ENCODE results near the gene HEPN1.
A peak's percentile ranks its signal among the peaks of the same experiment; 100 is the strongest.
"Not testable (repeated sequence)": the region's sequence is repeated elsewhere in the genome, so short reads cannot be mapped to it uniquely, and the experiment has no call there.

HEPN1 gene

GRCh38 chr11:124944565-124944964, 25.5 kb downstream of the HEPN1 start:
- DNase-seq, result no peak

DNA sequence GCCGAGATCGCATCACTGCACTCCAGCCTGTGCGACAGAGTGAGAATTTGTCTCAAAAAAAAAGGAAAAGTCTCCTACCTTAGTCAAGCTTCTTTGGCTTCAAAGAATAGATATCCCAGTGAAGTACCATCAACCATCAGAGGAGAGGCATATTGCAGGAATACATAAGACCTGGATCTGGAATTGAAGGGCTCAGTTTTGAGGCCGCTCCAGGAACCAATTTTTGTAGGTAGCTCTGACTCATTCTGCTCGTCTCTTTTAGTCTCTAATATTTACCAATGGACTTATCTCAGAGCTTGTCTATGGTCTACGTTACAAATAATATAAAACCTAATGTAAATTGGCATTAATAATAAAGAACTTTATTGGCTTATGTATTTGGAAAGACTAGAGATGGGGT, 26.8 kb downstream of the HEPN1 start:
- DNase-seq, result no peak

DNA sequence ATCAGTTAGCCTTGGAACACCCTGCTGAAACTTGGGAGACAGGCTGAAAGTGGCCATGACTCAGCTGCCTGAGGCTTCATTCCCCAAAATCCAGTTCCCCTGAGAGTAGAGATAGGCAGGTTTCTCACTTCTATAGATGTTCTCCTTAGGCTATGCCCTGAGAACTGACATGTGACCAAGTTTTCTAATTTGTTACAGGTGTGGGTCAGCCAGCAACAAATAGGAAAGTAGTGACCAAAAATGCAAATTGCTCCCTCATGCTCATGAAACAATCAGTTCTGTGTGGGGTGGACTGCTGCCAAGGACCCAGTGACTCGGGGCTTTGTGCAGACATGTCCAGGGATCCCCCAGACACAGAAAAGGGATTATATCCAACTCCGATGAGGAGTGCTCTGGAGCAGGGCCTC, 27.7 kb downstream of the HEPN1 start:
- peak; percentile 85 for DNase-seq

DNA sequence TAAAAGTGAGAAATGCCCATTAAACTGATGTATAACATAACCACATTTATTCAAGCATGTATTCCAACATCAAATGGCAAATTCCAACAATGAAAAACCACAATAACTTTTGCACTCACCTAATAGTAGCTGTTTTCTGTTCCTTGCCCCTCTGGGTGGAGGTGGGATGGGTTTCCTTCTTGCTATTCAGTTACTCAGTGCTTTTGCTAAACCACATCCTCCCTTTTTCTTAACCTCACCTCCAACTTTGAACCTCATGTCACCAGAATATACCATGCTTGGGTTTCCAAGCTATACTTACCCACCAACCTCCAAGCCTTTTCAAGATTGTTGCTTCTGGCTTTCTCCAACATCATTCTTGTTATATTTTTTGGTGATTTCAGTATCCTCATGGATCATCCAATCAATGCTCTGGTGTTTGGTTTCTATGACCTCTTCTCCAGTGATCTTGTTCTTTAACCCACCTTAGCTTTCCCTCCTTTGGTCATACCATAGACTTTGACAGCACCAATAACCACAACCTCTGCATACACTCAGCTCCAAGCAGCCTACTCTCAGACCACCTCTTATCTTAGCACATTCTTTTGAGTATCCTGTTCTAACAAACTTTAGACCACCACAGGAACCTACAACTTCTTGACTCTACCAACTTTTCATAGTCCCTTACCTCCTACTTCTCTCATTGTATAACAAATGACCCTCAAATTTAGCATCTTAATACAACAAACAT, 31.7 kb downstream of the HEPN1 start:
- no peak for DNase-seq

DNA sequence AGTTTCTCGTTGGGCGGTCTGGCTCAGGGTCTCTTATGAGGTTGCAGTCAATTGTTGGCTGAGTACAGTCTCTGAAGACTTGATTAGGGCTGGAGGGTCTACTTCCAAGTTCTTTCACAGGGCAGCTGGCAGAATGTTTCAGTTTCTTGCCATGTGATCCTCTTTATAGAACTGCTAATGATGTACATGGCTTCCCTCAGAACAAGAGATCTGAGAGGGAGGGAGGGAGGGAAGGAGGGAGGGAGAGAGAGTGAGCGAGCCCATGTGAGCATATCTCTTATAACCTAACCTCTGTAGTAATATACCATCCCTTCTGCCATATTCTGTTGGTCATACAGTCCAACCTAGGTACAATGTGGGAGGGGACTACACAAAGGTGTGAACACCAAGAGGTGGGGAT, 32.3 kb downstream of the HEPN1 start:
- DNase-seq, result no peak

DNA sequence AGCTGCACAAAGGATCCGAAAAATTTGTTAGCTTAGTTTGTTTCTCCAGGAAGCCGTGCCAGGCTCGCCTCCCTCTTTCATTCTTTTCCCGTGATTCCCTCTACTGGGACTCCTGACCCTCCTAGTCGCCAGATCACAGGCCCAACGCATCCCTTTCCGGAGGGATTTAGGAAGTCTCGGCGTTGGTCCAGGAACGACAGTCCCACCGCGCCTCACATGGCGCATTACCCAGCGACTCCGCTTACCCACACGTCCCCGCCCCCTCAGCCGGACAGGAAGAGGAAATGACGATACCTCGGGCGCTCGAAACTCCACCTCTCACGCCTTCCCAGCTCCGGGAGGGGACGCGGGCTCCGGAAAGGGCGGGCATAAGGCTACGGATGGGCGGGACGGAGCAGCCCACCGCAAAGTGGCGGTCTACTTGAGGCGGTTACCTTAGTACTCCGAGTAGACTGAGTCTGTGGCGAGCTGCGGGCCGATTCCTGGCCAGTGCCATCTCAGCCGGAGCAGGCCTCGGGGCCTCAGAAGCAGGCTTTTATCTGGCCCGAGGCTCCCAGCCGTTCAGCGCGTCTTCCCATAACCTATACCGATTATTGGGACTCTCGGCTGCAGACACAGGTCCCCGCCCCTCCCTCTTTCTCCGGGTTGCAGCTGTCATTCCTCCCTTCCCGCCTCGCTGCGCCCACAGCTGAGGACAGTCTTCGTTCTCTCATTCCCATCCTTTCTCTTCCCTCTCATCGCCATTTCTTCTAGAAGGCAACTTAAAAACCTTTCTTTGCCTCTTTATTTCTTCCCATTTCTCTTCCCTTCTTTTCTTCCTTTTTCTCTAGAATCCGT, 34.9 kb downstream of the HEPN1 start, which contains the start of gene CCDC15:
CCDC15 (plus strand) TSS at position 450 of the 837 bp plus-strand sequence. CDS start 531 bp downstream, outside the sequence.
- peak; percentile 98 for DNase-seq

DNA sequence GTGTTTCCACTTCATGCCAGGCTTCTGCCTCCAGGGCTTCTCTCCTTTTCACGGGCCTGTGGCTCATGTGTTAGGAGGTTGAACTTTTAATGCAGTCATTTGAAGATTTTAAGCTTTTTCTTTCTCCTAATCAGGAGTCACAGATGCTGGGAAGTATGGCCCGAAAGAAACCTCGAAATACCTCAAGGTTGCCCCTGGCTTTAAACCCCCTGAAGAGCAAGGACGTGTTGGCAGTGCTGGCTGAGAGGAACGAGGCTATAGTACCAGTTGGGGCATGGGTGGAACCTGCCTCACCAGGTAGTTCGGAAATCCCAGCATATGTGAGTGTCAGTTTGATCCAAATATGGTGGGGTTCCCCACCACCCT, 35.5 kb downstream of the HEPN1 start:
- DNase-seq, result no peak

DNA sequence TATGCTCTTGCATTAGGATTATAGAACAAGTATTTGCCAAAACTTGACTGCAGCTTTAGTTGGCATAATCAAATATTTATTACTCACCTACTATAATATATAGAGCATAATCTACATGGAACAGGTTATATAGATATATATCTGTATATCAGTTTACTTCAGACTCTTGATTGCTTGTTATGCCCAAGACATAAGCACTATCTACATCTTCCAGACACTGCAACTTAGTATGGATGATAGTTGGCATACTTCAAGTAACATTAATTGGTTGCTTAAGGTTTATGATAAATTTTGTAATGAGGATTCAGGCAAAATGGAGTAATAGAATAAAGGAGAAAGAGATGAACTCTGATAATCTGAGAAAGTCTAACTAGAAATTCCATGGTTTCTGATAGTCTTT, 36.0 kb downstream of the HEPN1 start:
- DNase-seq, result no peak

DNA sequence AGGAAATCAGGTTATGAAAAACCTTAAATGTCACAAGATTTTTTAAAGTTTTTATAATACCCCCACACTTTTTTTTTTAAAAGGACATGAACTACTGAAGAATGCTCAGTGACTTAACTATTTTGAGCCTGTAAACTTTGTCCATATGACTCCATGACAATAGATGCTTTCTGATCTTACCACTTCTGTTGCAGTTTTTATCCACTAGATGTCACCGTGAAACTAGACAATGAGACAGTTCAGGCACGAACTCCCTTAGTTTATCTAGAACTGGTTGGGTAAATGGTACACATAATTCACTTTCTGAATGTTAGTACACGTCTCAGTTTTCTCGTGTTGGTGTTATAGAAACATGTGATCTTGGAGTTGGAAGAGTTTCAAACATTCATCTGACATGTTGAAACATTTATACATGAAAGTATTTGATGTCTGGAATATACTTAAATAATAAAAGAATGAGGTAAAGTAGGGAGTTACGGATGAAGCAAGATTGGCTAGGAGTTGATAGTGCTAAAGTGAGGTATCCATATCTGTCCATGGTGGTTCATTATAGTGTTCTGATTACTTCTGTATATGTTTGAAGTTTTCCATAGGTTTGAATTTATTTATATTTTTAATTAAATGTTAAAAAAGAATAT, 43.0 kb downstream of the HEPN1 start:
- peak; percentile 81 for DNase-seq

- not testable (repeated sequence) for DNase-seq
Measured at GRCh38 chr11:124968197-124968596, 49.1 kb downstream of the HEPN1 start.
